Ovary (tissue), 10 donors: ENCODE data around the gene BCAS1. TPM values are rescaled to one million over a fixed set of nuclear protein-coding genes. Genes with fewer than 3 reads are reported as not detected.

Experiments used
- DNase-seq, 5 donors: peaks; one replicate each; pipeline ENCODE4 v3.0.0-alpha.2; 2019 to 2020
- H3K27ac ChIP-seq, 2 donors: fragments of 200-600 bp; one replicate each; pipeline versions ENCODE4 v1.5.1 to v1.8.0; 2019 to 2022
- H3K27me3 ChIP-seq: fragments of 200-600 bp; one replicate; pipeline ENCODE4 v1.8.0; 2022
- H3K36me3 ChIP-seq: fragments of 200-600 bp; sonication (generic); one replicate; pipeline ENCODE4 v1.5.1; 2019
- H3K4me1 ChIP-seq: one replicate; pipeline ENCODE4 v1.8.1; 2013; ENCODE audit warnings: mild to moderate bottlenecking, moderate library complexity; ENCODE audit not compliant: insufficient read depth
- H3K4me3 ChIP-seq: fragments of 200-600 bp; sonication (generic); one replicate; pipeline ENCODE4 v1.5.1; 2017
- H3K9me3 ChIP-seq, 2 donors: fragments of 200-600 bp in 1 of 2; sonication (generic) in 1 of 2; one replicate each; pipeline versions ENCODE4 v1.5.1 to v1.8.1; 2013 to 2019; ENCODE audit warnings: mild to moderate bottlenecking in 1 of 2, moderate library complexity in 1 of 2
- EP300 ChIP-seq: sonication (generic); formaldehyde crosslinking; IDR thresholded peaks from one replicate; pipeline ENCODE4 v1.6.1; 2017; ENCODE audit warnings: antibody characterized with exemption
- POLR2A ChIP-seq: fragments of 450-650 bp; IDR thresholded peaks from one replicate; pipeline ENCODE4 v1.6.1; 2017; ENCODE audit warnings: antibody characterized with exemption, mild to moderate bottlenecking, moderate library complexity
- WGBS, 3 donors: extraction: QIAGEN DNeasy Blood & Tissue Kit in 1 of 3; methylation state at CpG; one replicate each; pipeline versions ENCODE4 v1.1.5 to v1.1.7; 2013 to 2017; 5-methylcytosine and 5-hydroxymethylcytosine counted together
- intact Hi-C, 4 donors: fragments of 100-400 bp; cut with DNase I; formaldehyde crosslinking; loops; one replicate each; pipeline versions ENCODE4 v1.11.0 to v1.15.1; 2022 to 2023
- long read RNA-seq, 3 donors: library from polyadenylated mRNA in 2 of 3; unstranded in 2 of 3; transcript quantifications; one replicate each; pipeline ENCODE4 v2.0.0 and lab custom pipeline, GENCODE V29; 2021 to 2026
- polyA plus RNA-seq, 2 donors: library from polyadenylated mRNA; stranded (reverse); fragments of 200-250 nt in 1 of 2; fragments of 350-450 nt in 1 of 2; fragmentation: Illumina TruSeq in 1 of 2; extraction: RNeasy Lipid Tissue Mini Kit (QIAGEN cat#74804) in 1 of 2; gene quantifications; one replicate each; pipeline ENCODE4 v1.2.3, GENCODE V29; 2013 to 2014
- total RNA-seq, 7 donors: library from RNA; depleted of rRNA in 2 of 7; stranded (reverse); fragments of >200 nt in 2 of 7; fragmentation: NEBNext Ultra II Directional in 3 of 7; extraction: Animal tissue kit (Norgen Biotek cat#: 25700) in 3 of 7; gene quantifications; one replicate each; pipeline versions ENCODE4 v1.1.0 to v1.2.4, GENCODE V29; 2016 to 2023
- TF ChIP-seq, protein P1 (sequence below), 3 donors: fragments of 450-650 bp in 2 of 3; fragments of 200-600 bp in 1 of 3; IDR thresholded peaks; one replicate each; pipeline versions ENCODE4 v1.5.1 to v1.8.0; 2016 to 2022; ENCODE audit warnings: antibody characterized with exemption in 3 of 3, mild to moderate bottlenecking in 1 of 3
- donor health status: DM: no; HTN: no; CAD: no; lungs with moderate emphysema.
- donor health status: DM: no; HTN: no; CAD: no.
- donor health status: Bipolar disorder and iron deficiency.
- donor health status: DM: yes; HTN: yes; CAD: no.
- donor health status: DM: no; HTN: no; CAD: no.
- donor health status: DM: yes; HTN: yes; CAD: no.

Gene BCAS1, protein sequence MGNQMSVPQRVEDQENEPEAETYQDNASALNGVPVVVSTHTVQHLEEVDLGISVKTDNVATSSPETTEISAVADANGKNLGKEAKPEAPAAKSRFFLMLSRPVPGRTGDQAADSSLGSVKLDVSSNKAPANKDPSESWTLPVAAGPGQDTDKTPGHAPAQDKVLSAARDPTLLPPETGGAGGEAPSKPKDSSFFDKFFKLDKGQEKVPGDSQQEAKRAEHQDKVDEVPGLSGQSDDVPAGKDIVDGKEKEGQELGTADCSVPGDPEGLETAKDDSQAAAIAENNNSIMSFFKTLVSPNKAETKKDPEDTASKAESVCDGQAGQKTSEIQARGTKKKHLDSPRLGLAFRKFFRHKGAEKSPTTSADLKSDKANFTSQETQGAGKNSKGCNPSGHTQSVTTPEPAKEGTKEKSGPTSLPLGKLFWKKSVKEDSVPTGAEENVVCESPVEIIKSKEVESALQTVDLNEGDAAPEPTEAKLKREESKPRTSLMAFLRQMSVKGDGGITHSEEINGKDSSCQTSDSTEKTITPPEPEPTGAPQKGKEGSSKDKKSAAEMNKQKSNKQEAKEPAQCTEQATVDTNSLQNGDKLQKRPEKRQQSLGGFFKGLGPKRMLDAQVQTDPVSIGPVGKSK
- total RNA-seq = under 1 TPM in 5 of 7 donors, not detected in 2; 0.13 to 0.92 (median 0.51) TPM
- polyA plus RNA-seq = under 1 TPM; 0.15 to 0.57 TPM
- long read RNA-seq, donor 1, partial matches to known transcripts = 0 of 1 reads
- long read RNA-seq, donor 1, other reads (novel, unspliced or antisense) = 1 of 1 reads
- long read RNA-seq, donor 2 = 0 reads
- long read RNA-seq, donor 3, partial matches to known transcripts = 0 of 1 reads
- long read RNA-seq, donor 3, other reads (novel, unspliced or antisense) = 1 of 1 reads

DNA sequence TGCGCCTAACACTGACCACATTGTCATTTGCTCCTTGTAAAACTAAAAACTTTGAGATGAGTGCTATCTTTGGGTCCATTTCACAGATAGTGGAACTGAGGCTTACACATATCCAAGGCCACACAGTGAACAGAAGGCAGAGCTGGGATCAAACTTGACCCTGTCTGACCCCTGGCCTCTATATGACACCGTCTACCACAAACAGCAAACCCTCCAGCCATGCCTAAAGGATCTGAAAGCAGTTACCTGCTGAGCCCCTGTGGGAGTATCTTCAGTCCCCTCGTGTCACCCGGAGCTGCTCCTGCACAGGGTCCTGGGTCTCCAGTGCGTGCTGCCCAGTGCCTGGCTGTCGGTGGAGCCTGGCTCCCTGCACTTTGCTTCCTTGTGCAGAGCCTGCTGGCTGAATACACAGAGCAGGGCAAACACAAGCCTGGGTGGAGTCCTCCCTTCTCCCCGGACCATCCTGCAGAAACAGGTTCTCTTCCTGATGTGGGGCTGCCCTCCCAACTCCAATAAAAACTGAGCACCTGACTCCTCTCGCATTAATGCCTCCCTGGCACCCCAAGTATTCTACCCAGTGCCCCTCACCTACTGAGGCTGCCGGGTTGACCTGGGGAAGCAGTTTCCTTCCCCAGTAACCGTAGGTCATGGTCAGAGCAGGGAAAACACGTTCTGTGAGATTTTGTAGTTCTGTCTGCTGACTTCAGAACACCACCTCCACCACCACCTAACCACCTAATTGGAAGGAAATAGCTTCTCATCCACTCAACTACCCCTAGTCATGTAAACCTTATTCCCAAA lies at the start of gene BCAS1:
TSS of gene BCAS1 (minus strand) at position 408 of the 801 bp plus-strand sequence. CDS start 11,876 bp downstream, outside the sequence.
- Histone ChIP-seq H3K36me3 (no peaks in the 10 kb centered on the region), H3K4me1 (no peaks in the 10 kb centered on the region), H3K27me3 (no peaks in the 10 kb centered on the region), H3K4me3 (no peak within 1 kb of the TSS), H3K9me3 (no peaks in the 10 kb centered on the region), H3K27ac (no peak within 1 kb of the TSS)
- no peak for DNase-seq
- TF ChIP-seq POLR2A (no peak), EP300 (no peak)
- TF ChIP-seq, protein P1, sequence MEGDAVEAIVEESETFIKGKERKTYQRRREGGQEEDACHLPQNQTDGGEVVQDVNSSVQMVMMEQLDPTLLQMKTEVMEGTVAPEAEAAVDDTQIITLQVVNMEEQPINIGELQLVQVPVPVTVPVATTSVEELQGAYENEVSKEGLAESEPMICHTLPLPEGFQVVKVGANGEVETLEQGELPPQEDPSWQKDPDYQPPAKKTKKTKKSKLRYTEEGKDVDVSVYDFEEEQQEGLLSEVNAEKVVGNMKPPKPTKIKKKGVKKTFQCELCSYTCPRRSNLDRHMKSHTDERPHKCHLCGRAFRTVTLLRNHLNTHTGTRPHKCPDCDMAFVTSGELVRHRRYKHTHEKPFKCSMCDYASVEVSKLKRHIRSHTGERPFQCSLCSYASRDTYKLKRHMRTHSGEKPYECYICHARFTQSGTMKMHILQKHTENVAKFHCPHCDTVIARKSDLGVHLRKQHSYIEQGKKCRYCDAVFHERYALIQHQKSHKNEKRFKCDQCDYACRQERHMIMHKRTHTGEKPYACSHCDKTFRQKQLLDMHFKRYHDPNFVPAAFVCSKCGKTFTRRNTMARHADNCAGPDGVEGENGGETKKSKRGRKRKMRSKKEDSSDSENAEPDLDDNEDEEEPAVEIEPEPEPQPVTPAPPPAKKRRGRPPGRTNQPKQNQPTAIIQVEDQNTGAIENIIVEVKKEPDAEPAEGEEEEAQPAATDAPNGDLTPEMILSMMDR (IDR thresholded peaks at IDR 0.05) = no peak
- 66 to 67% (median 67%) methylated on average over 11 of the region's 11 CpGs for WGBS, 3 donors
- intact Hi-C loops = no loop called here

DNA sequence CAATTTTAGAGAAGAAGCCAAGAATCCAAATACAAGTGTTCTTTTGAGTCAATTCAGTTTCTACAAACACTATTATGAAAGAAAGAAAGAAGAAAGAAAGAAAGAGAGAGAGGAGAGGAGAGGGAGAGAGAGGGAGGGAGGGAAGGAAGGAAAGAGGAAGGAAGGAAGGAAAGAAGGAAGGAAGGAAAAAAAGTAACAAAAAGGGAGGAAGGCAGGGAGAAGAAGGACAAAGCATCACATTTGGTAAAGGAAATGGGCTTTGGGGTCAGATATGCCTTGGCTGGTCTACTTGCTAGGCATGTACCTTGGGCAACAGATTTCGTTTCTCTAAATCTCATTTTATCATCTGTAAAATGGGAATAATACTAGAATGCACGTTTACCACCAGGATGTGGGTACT lies 49.4 kb upstream of the BCAS1 start:
- Histone ChIP-seq H3K27me3 (no peaks in the 10 kb centered on the region), H3K4me1 (no peaks in the 10 kb centered on the region), H3K27ac (no peak overlapping the region), H3K36me3 (no peaks in the 10 kb centered on the region), H3K4me3 (no peak overlapping the region), H3K9me3 (no peaks in the 10 kb centered on the region)
- TF ChIP-seq POLR2A (no peak), EP300 (no peak)
- TF ChIP-seq, protein P1 (IDR thresholded peaks at IDR 0.05) = no peak
- intact Hi-C loops = no loop called here
- WGBS, 3 donors = 77 to 80% (median 79%) methylated on average over 2 of the region's 2 CpGs
- no peak for DNase-seq

DNA sequence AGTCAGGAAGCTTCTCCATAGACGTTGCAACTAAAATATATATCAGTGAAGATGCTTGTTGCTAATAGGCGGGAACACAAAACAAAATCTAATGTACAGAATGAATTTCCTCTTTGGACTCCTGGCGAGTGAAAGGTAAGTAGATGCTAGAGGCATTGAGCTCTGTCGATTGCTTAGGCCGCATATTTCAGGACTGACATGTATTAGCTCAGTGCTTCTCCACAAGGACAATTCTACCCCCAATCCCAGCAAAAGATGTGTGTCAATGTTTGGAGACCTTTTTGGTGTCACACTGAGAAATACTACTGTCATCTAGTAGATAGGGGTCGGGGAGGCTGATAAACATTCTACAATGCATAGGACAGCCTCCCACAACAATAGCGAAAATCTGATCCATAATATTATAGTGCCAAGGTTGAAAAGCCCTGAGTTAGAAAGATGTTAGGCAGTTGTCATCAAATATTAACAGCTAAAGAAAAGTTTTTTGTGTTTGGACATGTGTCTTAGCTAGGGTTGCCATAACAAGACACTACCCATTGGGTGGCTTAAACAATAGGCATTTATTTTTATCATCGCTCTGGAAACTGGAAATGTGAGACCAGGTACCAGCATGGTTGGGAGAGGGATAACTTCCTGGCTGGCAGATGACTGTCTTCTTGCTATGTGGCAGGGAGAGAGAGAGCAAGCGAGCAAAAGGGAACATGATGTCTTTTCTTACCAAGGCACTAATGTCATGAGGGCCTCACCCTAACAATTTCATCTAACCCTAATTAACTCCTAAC lies 48.0 kb upstream of the BCAS1 start:
- no peak overlapping the region for H3K27ac ChIP-seq
- 78 to 81% (median 78%) methylated on average over 9 of the region's 9 CpGs for WGBS, 3 donors
- intact Hi-C loops = no loop called here

DNA sequence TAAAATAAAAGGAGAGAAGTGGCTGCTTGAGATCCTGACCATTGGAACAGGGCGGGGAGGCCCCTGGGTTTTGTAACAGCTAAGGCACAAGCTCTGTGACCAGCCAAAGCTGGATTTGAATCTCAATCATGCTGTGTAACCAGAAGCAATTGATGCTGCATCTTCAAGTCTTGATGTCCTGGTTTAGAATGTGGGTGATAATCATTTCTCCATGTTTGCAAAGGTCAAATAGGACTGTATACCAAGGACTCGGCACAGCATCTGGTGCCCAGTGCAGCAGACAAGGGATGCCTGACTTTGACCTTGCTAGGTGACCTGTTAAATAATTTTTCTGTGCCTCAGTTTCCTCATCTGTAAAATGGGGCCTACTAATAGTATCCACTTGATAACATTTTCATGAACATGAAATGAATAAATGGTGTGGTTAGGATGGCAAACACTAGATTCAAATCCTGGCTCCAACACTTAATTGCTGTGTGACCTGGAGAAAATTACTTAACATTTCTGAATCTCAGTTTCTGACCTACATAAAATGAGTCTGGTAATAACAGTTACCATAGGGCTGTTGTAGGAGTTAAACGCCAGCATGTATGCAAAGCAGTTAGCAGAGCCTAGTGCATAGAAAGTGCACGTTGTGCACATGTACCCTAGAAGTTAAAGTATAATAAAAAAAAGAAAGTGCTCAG lies 46.3 kb upstream of the BCAS1 start:
- intact Hi-C loops = no loop called here
- H3K4me3 ChIP-seq = no peak overlapping the region
- no peak overlapping the region for H3K27ac ChIP-seq
- 89 to 99% (median 96%) methylated on average over 4 of the region's 4 CpGs for WGBS, 3 donors
- TF ChIP-seq, protein P1 (IDR thresholded peaks at IDR 0.05) = no peak
- TF ChIP-seq POLR2A = no peak
- TF ChIP-seq EP300 = no peak
- no peaks in the 10 kb centered on the region for H3K4me1 ChIP-seq
- no peaks in the 10 kb centered on the region for H3K9me3 ChIP-seq
- DNase-seq = no peak
- no peaks in the 10 kb centered on the region for H3K36me3 ChIP-seq
- H3K27me3 ChIP-seq = no peaks in the 10 kb centered on the region

More for the DNA sequence above, 48.0 kb upstream of the BCAS1 start:
- Histone ChIP-seq H3K27me3 (no peaks in the 10 kb centered on the region), H3K4me1 (no peaks in the 10 kb centered on the region), H3K9me3 (no peaks in the 10 kb centered on the region), H3K4me3 (no peak overlapping the region), H3K36me3 (no peaks in the 10 kb centered on the region)
- DNase-seq = no peak
- TF ChIP-seq EP300 = no peak
